ENCODE measurements around the gene KRT16.
"Not testable (repeated sequence)": the region's sequence is repeated elsewhere in the genome, so short reads cannot be mapped to it uniquely, and the experiment has no call there.

Gene KRT16

DNA sequence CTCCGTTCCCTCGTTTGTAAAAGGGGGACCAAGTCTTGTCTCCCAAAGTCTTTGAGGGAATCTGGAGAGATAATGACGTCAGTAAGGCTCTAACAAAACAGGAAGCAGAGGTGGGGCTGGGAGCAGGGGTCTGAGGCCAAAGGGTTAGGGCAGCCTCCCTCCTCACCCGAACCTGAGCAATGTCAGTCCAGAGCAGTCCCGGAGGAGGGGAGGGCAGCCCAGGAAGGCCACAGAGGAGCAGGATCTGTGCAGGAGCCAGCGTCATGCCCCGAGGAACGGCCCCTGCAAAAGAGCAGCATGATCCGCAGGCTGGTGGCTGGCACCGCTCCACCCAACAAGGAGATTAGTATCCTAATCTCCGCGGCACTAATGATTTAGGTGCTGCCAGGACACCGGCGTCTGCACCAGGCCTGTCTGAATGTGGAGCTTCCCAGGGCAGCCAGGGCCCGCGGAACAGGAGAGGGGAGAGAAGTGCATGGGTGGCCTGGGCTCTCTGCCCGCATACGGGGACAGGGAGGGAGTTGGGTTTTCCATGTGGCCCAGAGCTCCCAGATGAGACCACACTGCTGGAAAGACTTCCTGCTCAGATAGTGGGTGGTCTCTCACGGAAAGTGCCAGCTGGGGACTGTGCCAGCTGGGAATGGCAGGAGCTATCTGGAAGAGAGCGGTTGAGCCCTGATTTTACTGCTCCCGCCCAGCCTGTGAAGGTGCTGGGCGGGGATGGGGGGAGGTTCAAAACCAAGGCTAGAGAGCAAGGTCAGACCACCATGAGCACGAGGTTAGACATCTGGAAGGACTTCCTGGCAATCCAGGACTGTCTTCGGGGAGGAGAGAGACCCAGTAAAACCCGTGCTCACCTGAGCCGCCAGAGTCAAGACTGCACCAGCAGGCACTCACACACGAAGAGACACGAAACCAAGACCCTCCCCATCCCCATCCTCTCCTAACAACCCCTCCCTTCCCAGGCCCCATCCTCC lies 22.8 kb upstream of the KRT16 start:
- Mint-ChIP-seq H3K27ac (no peak overlapping the region), H3K36me3 (no peaks in the 10 kb centered on the region)

GRCh38 chr17:41634639-41635038 lies 22.1 kb upstream of the KRT16 start:
- H3K27ac Mint-ChIP-seq: no peak overlapping the region
- H3K36me3 Mint-ChIP-seq: no peaks in the 10 kb centered on the region
- H3K27me3 Mint-ChIP-seq: no peaks in the 10 kb centered on the region
- H3K4me1 Mint-ChIP-seq (ENCODE audit: low read depth): no peaks in the 10 kb centered on the region
- no peaks in the 10 kb centered on the region for H3K9me3 Mint-ChIP-seq (ENCODE audit: low read depth)
- H3K4me3 Mint-ChIP-seq: no peak overlapping the region

More for the DNA sequence above, 22.8 kb upstream of the KRT16 start:
- no peaks in the 10 kb centered on the region for H3K4me1 Mint-ChIP-seq (ENCODE audit: low read depth)
- H3K9me3 Mint-ChIP-seq (ENCODE audit: low read depth): no peaks in the 10 kb centered on the region
- H3K4me3 Mint-ChIP-seq: no peak overlapping the region
- no peaks in the 10 kb centered on the region for H3K27me3 Mint-ChIP-seq

DNA sequence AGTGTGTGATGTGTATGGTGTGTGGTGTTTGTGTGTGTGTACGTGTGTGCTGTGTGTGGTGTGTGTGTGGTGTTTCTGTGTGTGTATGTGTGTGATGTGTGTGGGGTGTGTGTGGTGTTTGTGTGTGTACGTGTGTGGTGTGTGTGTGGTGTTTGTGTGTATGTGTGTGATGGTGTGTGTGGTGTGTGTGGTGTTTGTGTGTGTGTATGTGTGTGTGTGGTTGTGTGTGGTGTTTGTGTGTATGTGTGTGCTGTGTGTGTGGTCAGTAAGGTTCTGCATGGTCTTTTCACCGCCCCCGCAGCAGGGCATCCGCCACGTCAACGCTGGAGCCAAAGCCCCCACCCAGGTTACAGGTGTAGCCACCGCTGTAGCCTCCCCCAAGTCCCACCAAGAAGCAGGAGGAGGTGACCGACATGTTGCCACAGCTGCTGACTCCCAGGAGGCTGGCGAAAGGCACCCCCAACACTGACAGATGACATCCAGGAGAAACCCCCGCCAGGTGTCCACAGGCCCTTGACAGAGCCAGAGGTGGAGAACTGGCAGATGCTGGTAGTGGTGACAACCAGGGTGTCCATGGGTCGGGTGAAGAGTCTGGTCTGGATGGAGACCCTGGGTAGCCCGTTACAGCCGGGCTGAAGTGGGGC lies 21.1 kb upstream of the KRT16 start:
- Mint-ChIP-seq H3K9me3 (ENCODE audit: low read depth) (no peaks in the 10 kb centered on the region), H3K4me1 (ENCODE audit: low read depth) (no peaks in the 10 kb centered on the region), H3K36me3 (no peaks in the 10 kb centered on the region), H3K27ac (no peak overlapping the region), H3K4me3 (no peak overlapping the region), H3K27me3 (no peaks in the 10 kb centered on the region)

GRCh38 chr17:41632482-41633105 lies 20.0 kb upstream of the KRT16 start:
- Mint-ChIP-seq H3K9me3 (ENCODE audit: low read depth) (no peaks in the 10 kb centered on the region), H3K27me3 (no peaks in the 10 kb centered on the region), H3K27ac (no peak overlapping the region), H3K4me1 (ENCODE audit: low read depth) (no peaks in the 10 kb centered on the region), H3K36me3 (no peaks in the 10 kb centered on the region), H3K4me3 (no peak overlapping the region)

- no peaks in the 10 kb centered on the region for H3K4me1 Mint-ChIP-seq (ENCODE audit: low read depth)
Measured at GRCh38 chr17:41631898-41632285, 19.3 kb upstream of the KRT16 start.

DNA sequence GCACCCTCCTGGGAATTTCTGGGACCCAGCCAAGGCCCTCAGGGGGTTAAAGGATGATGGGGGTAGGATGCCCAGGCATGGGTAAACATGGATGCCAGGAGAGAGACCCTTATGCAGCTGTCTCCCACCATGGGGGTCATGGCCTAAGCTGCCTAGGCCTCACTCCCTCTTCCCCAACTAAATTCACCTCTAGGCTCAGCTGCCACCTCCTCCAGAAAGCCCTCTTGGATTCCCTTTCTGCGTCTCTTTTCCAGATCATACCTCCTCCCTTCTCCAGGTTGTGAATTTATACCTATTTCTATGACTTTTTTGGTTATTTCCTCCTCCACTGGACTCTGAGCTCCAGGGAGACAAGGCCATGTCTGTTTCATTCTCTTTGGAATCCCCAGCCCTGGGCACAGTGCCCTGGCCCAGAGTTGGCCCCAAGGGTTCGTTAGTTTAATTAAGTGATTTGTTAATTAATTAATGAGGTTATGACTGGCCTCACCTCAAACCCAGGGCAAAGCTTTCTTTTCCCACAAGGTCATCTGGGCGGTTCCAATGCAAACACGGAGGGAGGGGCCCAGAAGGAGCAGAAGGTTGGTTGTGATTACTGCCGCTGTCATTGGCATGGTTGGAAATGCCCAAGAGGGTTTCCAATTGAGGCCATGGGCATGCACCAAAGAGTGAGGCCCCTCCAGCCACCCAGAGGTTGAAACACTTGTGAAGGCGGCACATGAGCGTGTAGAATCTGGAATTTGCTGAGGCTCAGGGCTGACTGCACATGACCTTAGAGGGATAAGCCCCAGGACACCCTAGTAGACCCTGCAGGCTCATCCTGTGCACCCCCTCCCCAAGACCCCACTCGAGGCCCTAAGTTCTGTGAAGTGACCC lies 18.7 kb upstream of the KRT16 start:
- Mint-ChIP-seq H3K27ac (no peak overlapping the region), H3K4me1 (ENCODE audit: low read depth) (no peaks in the 10 kb centered on the region), H3K36me3 (no peaks in the 10 kb centered on the region), H3K4me3 (no peak overlapping the region), H3K27me3 (peaks cover 2% of the 10 kb centered on the region), H3K9me3 (ENCODE audit: low read depth) (no peaks in the 10 kb centered on the region)

More at GRCh38 chr17:41631898-41632285, 19.3 kb upstream of the KRT16 start:
- Mint-ChIP-seq H3K9me3 (ENCODE audit: low read depth) (no peaks in the 10 kb centered on the region), H3K4me3 (no peak overlapping the region), H3K36me3 (no peaks in the 10 kb centered on the region), H3K27me3 (peaks cover 2% of the 10 kb centered on the region), H3K27ac (no peak overlapping the region)

DNA sequence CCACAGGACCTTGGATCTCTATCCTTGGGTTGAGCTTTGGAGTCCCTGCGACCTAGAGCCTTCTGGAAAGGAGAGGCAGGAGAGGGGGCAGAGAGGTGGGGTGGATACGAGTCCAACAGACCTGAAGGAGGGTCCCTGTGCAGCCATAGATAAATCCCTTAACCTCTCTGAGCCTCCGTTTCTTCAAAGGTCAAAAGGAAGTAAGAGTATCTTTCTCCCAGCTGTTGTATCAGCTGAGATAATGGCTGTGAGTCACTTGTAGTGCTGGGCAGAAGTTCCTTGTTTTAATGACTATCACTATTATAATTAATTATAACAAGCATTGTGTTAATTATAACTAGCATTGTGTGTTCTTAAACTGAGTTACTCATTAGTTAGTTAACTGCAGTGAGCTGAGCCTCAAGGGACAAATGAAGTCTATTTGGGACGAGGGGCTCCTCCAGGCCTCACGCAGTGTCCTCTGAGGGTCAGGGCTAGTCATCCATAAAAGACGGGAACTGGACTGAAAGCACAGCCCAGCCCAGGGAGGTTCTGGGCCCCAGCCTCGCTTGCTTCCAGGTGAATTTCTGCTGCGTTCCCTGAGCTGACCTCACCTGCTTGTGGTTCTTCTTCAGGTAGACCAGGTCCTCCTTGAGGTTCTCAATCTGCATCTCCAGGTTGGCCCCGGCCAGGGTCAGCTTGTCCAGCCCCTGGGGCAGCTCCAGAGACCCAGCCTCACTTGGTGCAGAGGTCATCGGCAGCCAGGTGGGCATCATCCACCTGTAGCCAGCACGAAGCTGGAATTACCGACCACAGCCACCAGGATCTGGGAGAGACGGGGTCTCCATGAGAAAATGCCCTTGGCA lies 17.5 kb upstream of the KRT16 start:
- Mint-ChIP-seq H3K27ac (no peak overlapping the region), H3K36me3 (no peaks in the 10 kb centered on the region), H3K4me1 (ENCODE audit: low read depth) (no peaks in the 10 kb centered on the region), H3K27me3 (peaks cover 2% of the 10 kb centered on the region), H3K4me3 (no peak overlapping the region), H3K9me3 (ENCODE audit: low read depth) (no peaks in the 10 kb centered on the region)

DNA sequence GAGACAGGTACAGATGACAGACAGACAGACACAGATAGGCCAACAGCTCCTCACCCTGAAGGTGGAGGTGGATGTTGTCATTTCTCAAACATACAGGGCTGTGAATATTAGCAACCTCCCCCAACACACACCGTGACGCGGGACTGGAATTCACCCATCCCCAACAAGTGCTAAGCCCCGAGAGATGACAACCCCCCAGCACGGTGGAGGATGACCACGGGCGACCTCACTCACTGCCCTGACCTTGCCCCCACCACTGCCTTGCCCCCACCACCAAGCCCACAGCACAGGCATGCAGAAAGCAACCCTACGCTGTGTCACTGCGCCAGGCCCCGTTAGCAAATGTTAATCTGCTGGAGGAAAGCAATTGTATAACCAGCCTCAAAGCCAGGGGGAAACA lies 16.7 kb upstream of the KRT16 start:
- no peak overlapping the region for H3K27ac Mint-ChIP-seq
- peaks cover 2% of the 10 kb centered on the region for H3K27me3 Mint-ChIP-seq
- H3K4me3 Mint-ChIP-seq: no peak overlapping the region
- H3K36me3 Mint-ChIP-seq: no peaks in the 10 kb centered on the region
- no peaks in the 10 kb centered on the region for H3K9me3 Mint-ChIP-seq (ENCODE audit: low read depth)
- no peaks in the 10 kb centered on the region for H3K4me1 Mint-ChIP-seq (ENCODE audit: low read depth)

- H3K27ac Mint-ChIP-seq; H3K36me3 Mint-ChIP-seq; H3K27me3 Mint-ChIP-seq; H3K4me1 Mint-ChIP-seq (ENCODE audit: low read depth); H3K9me3 Mint-ChIP-seq (ENCODE audit: low read depth); H3K4me3 Mint-ChIP-seq: not testable (repeated sequence)
Measured at GRCh38 chr17:41628621-41629255, 16.2 kb upstream of the KRT16 start.

GRCh38 chr17:41628073-41628370 lies 15.5 kb upstream of the KRT16 start:
- H3K4me3 Mint-ChIP-seq; H3K4me1 Mint-ChIP-seq (ENCODE audit: low read depth): not testable (repeated sequence)

DNA sequence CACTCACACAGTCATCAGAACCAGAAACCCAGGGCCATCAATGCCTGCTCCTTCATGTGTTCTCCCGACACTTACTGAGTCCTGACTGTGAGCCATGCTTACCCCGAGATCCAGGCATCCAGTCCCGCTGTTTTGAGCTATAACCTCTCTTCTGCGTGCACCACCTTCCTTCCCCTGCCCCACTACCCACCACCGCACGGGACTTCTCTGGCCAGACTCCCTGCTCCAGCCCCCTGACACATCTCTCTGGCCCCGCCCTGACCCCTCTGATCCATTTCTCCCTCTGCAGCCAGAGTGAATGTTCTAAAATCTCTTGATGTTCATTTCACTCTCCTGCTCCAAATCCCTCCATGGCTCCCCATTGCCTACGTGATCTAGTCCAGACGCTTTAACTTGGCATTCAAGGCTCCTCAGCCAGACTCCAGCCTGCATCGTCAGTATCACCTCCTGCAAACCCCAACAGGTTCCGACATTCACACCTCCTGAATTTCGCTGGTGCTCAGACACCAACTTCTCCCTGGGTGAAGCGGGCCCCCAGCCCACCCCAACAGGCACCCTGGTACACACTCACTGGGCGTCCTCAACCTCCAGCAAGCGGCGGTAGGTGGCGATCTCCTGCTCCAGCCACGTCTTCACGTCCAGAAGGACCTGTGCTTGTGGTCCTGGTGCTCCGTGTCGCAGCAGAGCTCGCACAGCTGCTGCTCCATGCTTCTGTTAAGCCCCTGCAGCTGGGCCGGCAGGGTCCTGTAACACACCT lies 14.9 kb upstream of the KRT16 start:
- no peak overlapping the region for H3K27ac Mint-ChIP-seq
- H3K4me3 Mint-ChIP-seq: no peak overlapping the region
- no peaks in the 10 kb centered on the region for H3K4me1 Mint-ChIP-seq (ENCODE audit: low read depth)
- peaks cover 2% of the 10 kb centered on the region for H3K27me3 Mint-ChIP-seq
- H3K36me3 Mint-ChIP-seq: no peaks in the 10 kb centered on the region
- H3K9me3 Mint-ChIP-seq (ENCODE audit: low read depth): no peaks in the 10 kb centered on the region

More at GRCh38 chr17:41628073-41628370, 15.5 kb upstream of the KRT16 start:
- not testable (repeated sequence) for H3K36me3 Mint-ChIP-seq; H3K27ac Mint-ChIP-seq; H3K9me3 Mint-ChIP-seq (ENCODE audit: low read depth); H3K27me3 Mint-ChIP-seq

GRCh38 chr17:41626914-41627295 lies 14.3 kb upstream of the KRT16 start:
- H3K9me3 Mint-ChIP-seq (ENCODE audit: low read depth); H3K4me1 Mint-ChIP-seq (ENCODE audit: low read depth); H3K27ac Mint-ChIP-seq; H3K36me3 Mint-ChIP-seq; H3K27me3 Mint-ChIP-seq; H3K4me3 Mint-ChIP-seq: not testable (repeated sequence)
